Neural progenitor cell (in vitro differentiated cells): Measurements from ENCODE around the gene CLIC4. TPM values are rescaled to one million over a fixed set of nuclear protein-coding genes. Genes with fewer than 3 reads are reported as not detected.

Experiments
- DNase-seq: peaks from one replicate; pipeline ENCODE4 v3.0.0-alpha.2; 2016; ENCODE audit warnings: low spot score
- H2AFZ ChIP-seq: fragments of 200-600 bp; sonication (generic); replicated peaks from 2 replicates; pipeline ENCODE4 v1.6.1; 2016; ENCODE audit warnings: antibody characterized with exemption
- H3F3A ChIP-seq: fragments of 200-600 bp; sonication (generic); 2 replicates; pipeline ENCODE4 v1.6.1; 2016; ENCODE audit warnings: antibody characterized with exemption, low read depth
- H3K27ac ChIP-seq: fragments of 200-600 bp; sonication (generic); 2 replicates; pipeline ENCODE4 v1.5.1; 2016; ENCODE audit warnings: mild to moderate bottlenecking
- H3K27me3 ChIP-seq: fragments of 200-600 bp; sonication (generic); 2 replicates; pipeline ENCODE4 v1.6.1; 2016; ENCODE audit warnings: mild to moderate bottlenecking, moderate library complexity
- H3K36me3 ChIP-seq: fragments of 200-600 bp; sonication (generic); 2 replicates; pipeline ENCODE4 v1.5.1; 2016
- H3K4me1 ChIP-seq: fragments of 200-600 bp; sonication (generic); 2 replicates; pipeline ENCODE4 v1.6.1; 2016; ENCODE audit warnings: mixed run types
- H3K4me2 ChIP-seq: fragments of 200-600 bp; sonication (generic); 2 replicates; pipeline ENCODE4 v1.6.1; 2016
- H3K4me3 ChIP-seq: fragments of 200-600 bp; sonication (generic); 2 replicates; pipeline ENCODE4 v1.5.1; 2016
- H3K79me2 ChIP-seq: fragments of 200-600 bp; sonication (generic); 2 replicates; pipeline ENCODE4 v1.6.1; 2016; ENCODE audit warnings: low read depth
- H3K9ac ChIP-seq: fragments of 200-600 bp; sonication (generic); 2 replicates; pipeline ENCODE4 v1.6.1; 2016
- H3K9me3 ChIP-seq: fragments of 200-600 bp; sonication (generic); 2 replicates; pipeline ENCODE4 v1.5.1; 2016; ENCODE audit warnings: low read depth
- H4K20me1 ChIP-seq: fragments of 200-600 bp; sonication (generic); 2 replicates; pipeline ENCODE4 v1.6.1; 2016; ENCODE audit warnings: low read depth
- H3K27ac Mint-ChIP-seq: 3 replicates; pipeline ENCODE4 v1.8.0; 2021; ENCODE audit warnings: mixed read lengths
- H3K27me3 Mint-ChIP-seq: 2 replicates; pipeline ENCODE4 v1.8.0; 2022; ENCODE audit warnings: low read depth, mild to moderate bottlenecking, inconsistent platforms, moderate library complexity, mixed read lengths; ENCODE audit not compliant: insufficient read depth
- H3K36me3 Mint-ChIP-seq: 3 replicates; pipeline ENCODE4 v1.8.0; 2021; ENCODE audit warnings: mixed read lengths
- H3K4me1 Mint-ChIP-seq: 3 replicates; pipeline ENCODE4 v1.8.0; 2021; ENCODE audit warnings: mixed read lengths
- H3K4me3 Mint-ChIP-seq: 3 replicates; pipeline ENCODE4 v1.8.0; 2021; ENCODE audit warnings: mild to moderate bottlenecking, moderate library complexity, mixed read lengths
- H3K9me3 Mint-ChIP-seq: 3 replicates; pipeline ENCODE4 v1.8.0; 2020; ENCODE audit warnings: mixed read lengths
- EZH2 ChIP-seq: fragments of 200-600 bp; sonication (generic); IDR thresholded peaks from 2 replicates; pipeline ENCODE4 v1.6.1; 2017; ENCODE audit warnings: antibody characterized with exemption, mild to moderate bottlenecking, moderate library complexity
- EZH2phosphoT487 ChIP-seq: fragments of 200-600 bp; sonication (generic); IDR thresholded peaks from 2 replicates; pipeline ENCODE4 v1.6.1; 2017; ENCODE audit warnings: antibody characterized with exemption
- total RNA-seq: library from RNA; depleted of rRNA; stranded (reverse); fragments of >200 nt; gene quantifications from 2 replicates; pipeline ENCODE4 v1.2.3, GENCODE V29; 2015; ENCODE audit warnings: low replicate concordance
- TF ChIP-seq, protein P1 (sequence below): fragments of 200-600 bp; sonication (generic); IDR thresholded peaks from 2 replicates; pipeline ENCODE4 v1.5.1; 2017; ENCODE audit warnings: antibody characterized with exemption, mild to moderate bottlenecking

The CLIC4 gene
- total RNA-seq, 1 donor from 2014 or later = 263 TPM

DNA sequence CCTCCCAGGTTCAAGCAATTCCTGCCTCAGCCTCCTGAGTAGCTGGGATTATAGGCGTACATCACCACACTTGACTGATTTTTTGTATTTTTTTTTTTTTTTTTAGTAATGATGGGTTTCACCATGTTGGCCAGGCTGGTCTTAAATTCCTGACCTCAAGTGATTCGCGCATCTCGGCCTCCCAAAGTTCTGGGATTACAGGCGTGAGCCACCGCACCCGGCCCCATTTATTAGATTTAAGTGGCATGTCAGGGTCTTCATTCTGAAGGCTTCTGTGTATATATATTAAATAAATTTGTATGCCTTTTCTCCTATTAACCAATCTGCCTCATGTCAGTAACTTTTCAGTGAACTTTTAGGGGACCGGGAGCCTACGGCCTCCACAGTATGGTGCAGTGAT is 6.0 kb upstream of the CLIC4 start:
- Histone ChIP-seq H3K4me2 (no peak overlapping the region), H3K9ac (no peak overlapping the region), H2AFZ (no peak overlapping the region), H4K20me1 (no peaks in the 10 kb centered on the region), H3K4me1 (peaks cover 31% of the 10 kb centered on the region), H3K27ac (no peak overlapping the region), H3K79me2 (no peaks in the 10 kb centered on the region), H3K36me3 (no peaks in the 10 kb centered on the region), H3K4me3 (no peak overlapping the region), H3F3A (peaks cover 43% of the 10 kb centered on the region), H3K9me3 (no peaks in the 10 kb centered on the region), H3K27me3 (no peaks in the 10 kb centered on the region)
- Mint-ChIP-seq H3K4me1 (peaks cover 43% of the 10 kb centered on the region), H3K9me3 (no peaks in the 10 kb centered on the region), H3K4me3 (no peak overlapping the region), H3K27me3 (peaks cover 3% of the 10 kb centered on the region), H3K36me3 (no peaks in the 10 kb centered on the region), H3K27ac (no peak overlapping the region)
- no peak for DNase-seq
- TF ChIP-seq EZH2 = no peak
- TF ChIP-seq, protein P1, sequence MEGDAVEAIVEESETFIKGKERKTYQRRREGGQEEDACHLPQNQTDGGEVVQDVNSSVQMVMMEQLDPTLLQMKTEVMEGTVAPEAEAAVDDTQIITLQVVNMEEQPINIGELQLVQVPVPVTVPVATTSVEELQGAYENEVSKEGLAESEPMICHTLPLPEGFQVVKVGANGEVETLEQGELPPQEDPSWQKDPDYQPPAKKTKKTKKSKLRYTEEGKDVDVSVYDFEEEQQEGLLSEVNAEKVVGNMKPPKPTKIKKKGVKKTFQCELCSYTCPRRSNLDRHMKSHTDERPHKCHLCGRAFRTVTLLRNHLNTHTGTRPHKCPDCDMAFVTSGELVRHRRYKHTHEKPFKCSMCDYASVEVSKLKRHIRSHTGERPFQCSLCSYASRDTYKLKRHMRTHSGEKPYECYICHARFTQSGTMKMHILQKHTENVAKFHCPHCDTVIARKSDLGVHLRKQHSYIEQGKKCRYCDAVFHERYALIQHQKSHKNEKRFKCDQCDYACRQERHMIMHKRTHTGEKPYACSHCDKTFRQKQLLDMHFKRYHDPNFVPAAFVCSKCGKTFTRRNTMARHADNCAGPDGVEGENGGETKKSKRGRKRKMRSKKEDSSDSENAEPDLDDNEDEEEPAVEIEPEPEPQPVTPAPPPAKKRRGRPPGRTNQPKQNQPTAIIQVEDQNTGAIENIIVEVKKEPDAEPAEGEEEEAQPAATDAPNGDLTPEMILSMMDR = no peak
- TF ChIP-seq EZH2phosphoT487 = no peak

DNA sequence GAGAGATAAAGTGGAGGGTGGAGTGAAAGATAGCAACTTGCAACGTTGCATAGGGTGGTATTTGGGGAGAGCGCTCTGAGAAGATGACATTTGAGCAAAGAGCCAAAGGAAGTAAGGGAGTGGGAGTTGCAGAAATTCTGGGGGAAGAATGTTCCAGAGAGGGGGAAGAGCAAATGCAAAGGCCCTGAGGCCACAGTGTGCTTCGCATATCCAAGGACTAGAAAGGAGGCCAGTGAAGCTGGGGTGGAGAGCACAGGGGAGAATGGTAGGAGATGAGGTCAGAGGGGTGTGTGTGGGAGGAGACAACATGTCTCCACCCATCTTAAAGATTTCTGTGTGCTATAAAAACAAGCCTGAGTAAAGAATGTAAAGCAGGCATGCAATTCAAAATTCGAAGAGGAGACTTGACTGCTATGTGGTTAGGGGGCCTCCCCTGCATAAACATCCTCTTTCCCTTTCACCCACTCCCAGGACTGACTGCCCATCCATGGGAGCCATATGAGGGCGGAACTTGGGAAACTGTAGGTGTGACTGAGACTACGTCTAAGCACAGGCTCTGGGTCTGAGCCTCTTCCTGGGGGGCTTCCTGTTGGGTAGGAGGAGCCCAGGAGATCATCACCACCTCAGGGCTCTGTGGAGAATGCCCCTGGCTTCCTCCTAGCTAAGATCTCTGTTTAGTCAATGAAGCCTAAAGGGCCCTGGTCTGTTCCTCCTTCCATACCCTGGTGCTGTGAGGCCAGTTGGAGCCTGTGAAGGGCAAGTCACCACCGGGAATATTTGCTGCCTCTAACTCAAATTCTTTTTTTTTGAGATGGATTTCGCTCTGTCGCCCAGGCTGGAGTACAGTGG is 2.9 kb upstream of the CLIC4 start:
- DNase-seq = no peak
- peaks cover 37% of the 10 kb centered on the region for H3K4me1 Mint-ChIP-seq
- H3K9me3 ChIP-seq = no peaks in the 10 kb centered on the region
- H3F3A ChIP-seq = peaks cover 23% of the 10 kb centered on the region
- H3K9ac ChIP-seq = no peak overlapping the region
- peaks cover 19% of the 10 kb centered on the region for H3K79me2 ChIP-seq
- no peaks in the 10 kb centered on the region for H4K20me1 ChIP-seq
- no peaks in the 10 kb centered on the region for H3K9me3 Mint-ChIP-seq
- no peak overlapping the region for H3K4me3 ChIP-seq
- no peak overlapping the region for H3K27ac Mint-ChIP-seq
- H2AFZ ChIP-seq = no peak overlapping the region
- no peak overlapping the region for H3K4me3 Mint-ChIP-seq
- no peaks in the 10 kb centered on the region for H3K27me3 ChIP-seq
- peaks cover 5% of the 10 kb centered on the region for H3K27me3 Mint-ChIP-seq
- no peaks in the 10 kb centered on the region for H3K36me3 ChIP-seq
- H3K4me2 ChIP-seq = no peak overlapping the region
- H3K36me3 Mint-ChIP-seq = peaks cover 6% of the 10 kb centered on the region
- TF ChIP-seq EZH2phosphoT487 (no peak), EZH2 (no peak)
- TF ChIP-seq, protein P1 = no peak
- no peak overlapping the region for H3K27ac ChIP-seq
- H3K4me1 ChIP-seq = peaks cover 12% of the 10 kb centered on the region

DNA sequence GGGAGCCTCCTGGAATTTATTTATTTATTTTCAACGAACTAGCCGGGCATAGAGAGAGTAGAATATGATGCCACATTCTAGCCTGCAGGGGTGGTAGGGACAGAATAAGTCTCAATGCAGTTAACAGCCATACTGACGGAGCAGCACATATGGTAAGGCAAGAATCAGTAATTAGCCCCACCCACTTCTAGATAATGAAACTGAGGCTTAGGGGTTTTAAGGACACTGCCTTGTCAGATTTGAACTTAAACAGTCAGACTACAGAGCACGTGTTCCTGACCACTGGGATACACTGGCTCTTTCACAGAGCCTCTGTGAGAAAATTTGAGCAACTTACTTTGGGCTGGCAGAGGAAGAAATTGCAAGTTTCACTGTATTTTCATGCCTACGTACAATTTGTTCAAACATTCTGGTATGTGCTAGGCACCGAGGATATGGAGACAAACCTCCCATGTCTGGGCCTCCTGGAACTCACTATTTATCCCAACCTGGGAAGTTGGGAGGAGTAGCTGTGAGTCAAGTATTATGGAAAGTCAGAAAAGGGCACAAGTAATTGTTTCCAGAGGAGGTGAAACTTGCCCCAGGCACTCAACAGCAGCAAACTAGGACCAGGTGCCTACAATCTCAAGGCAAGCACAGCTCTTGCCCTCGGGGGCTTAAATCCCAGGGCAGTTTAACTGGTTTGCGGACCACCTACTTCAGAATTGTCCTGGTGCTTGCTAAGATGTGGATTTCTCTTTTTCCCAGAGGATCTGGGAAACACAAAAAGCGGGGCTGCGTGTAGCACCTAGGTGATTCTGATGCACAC is 1.6 kb upstream of the CLIC4 start:
- H3K4me3 Mint-ChIP-seq = peak overlapping the region; percentile 75
- no peaks in the 10 kb centered on the region for H3K9me3 ChIP-seq
- no peaks in the 10 kb centered on the region for H3K36me3 ChIP-seq
- H3K79me2 ChIP-seq = peaks cover 32% of the 10 kb centered on the region
- TF ChIP-seq EZH2phosphoT487 (no peak), EZH2 (no peak)
- TF ChIP-seq, protein P1 = no peak
- H2AFZ ChIP-seq = no peak overlapping the region
- no peaks in the 10 kb centered on the region for H3K9me3 Mint-ChIP-seq
- H3F3A ChIP-seq = peaks cover 23% of the 10 kb centered on the region
- H3K4me3 ChIP-seq = no peak overlapping the region
- no peak overlapping the region for H3K27ac ChIP-seq
- peaks cover 5% of the 10 kb centered on the region for H3K27me3 Mint-ChIP-seq
- peak; percentile 20 for DNase-seq
- H3K4me2 ChIP-seq = no peak overlapping the region
- peaks cover 50% of the 10 kb centered on the region for H3K4me1 Mint-ChIP-seq
- no peak overlapping the region for H3K9ac ChIP-seq
- peaks cover 13% of the 10 kb centered on the region for H4K20me1 ChIP-seq
- no peaks in the 10 kb centered on the region for H3K27me3 ChIP-seq
- peaks cover 8% of the 10 kb centered on the region for H3K36me3 Mint-ChIP-seq
- H3K4me1 ChIP-seq = peaks cover 16% of the 10 kb centered on the region
- peak overlapping the region; percentile 84 for H3K27ac Mint-ChIP-seq
